ENCODE data around the gene DGLUCY.

DNA sequence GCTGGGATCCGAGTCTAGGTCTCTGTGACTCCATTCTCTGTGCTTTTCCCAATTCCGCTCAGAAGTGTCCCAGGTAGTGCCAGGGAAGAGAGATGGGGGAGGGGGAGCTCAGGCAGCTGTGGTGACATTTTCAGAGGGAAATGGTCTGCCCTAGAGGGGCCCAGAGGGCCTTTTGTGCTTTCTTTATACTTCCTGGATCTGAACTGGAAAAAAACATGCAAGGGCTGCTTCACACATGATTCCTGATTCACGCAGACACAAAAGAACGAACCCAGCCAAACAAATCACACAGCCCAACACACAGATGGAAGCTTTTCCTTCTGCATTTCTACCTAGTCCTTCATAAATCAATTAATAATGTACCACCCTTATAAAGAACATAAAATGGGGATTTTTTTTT lies 104.1 kb downstream of the DGLUCY start:
- TF ChIP-seq, protein P1, sequence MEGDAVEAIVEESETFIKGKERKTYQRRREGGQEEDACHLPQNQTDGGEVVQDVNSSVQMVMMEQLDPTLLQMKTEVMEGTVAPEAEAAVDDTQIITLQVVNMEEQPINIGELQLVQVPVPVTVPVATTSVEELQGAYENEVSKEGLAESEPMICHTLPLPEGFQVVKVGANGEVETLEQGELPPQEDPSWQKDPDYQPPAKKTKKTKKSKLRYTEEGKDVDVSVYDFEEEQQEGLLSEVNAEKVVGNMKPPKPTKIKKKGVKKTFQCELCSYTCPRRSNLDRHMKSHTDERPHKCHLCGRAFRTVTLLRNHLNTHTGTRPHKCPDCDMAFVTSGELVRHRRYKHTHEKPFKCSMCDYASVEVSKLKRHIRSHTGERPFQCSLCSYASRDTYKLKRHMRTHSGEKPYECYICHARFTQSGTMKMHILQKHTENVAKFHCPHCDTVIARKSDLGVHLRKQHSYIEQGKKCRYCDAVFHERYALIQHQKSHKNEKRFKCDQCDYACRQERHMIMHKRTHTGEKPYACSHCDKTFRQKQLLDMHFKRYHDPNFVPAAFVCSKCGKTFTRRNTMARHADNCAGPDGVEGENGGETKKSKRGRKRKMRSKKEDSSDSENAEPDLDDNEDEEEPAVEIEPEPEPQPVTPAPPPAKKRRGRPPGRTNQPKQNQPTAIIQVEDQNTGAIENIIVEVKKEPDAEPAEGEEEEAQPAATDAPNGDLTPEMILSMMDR (IDR thresholded peaks at IDR 0.05), result no peak
- no peak for TF ChIP-seq POLR2A (IDR thresholded peaks at IDR 0.05)
